Activated T-cell treated with anti-CD3 and anti-CD28 coated beads for 1 hour (primary cell): Measurements from ENCODE around the gene FAM98A.

ENCODE experiments used
- DNase-seq: peaks from one replicate; pipeline ENCODE4 v3.0.0-alpha.2; 2020; ENCODE audit warnings: low read depth

Gene FAM98A

DNA sequence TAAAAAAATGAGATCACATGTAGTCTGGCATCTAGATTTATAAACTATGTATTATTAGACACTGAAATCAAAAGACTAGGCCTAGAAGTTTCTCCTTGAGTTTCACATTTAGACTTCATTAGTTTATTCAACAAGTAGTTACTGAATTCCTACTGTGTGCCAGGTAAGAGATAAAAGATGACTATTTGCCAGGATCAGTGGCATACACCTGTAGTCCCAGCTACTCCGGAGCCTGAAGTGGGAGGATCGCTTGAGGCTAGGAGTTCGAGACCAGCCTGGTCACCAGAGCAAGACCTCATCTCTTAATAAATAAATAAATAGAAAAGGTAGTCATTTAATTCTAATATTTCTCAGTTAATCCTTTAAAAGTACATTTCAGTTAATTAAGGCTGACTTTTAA, 2.1 kb downstream of the FAM98A start:
- no peak for DNase-seq

DNA sequence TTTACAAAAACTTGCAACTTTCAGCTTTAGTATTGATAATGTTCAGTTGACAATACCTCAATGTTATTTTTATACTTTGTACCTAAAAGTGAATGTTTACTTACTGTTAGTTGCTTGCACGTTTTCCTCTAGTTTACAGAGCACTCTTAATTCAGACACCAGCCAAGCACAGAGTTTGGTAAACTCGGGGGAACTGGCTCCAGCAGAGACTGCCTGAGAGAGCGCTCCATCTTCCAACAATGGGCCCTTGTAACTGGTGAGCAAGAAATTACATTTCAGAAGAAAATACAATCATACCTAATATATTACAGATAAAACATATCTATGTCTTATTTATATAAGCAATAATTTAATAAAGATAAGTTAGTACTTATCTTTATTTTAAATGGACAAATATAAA, 3.7 kb downstream of the FAM98A start:
- no peak for DNase-seq

DNA sequence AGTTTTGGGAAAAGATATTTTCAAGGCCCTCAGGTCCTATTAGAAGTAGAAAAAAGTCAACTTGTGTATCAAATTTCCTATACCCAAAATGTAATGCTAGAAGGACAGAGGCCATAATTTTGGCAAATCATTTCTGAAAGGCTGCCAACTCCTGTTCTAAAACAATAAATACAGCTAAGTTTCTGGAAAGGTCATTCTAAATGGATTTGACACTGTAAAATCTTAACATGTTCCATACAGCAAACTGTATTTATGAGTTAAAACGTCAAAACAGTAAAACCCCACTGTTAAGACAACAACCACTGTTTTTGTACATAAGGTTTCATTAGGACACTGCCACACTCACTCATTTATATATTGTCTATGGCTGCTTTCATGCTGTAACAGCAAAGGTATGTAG, 9.7 kb downstream of the FAM98A start:
- no peak for DNase-seq

DNA sequence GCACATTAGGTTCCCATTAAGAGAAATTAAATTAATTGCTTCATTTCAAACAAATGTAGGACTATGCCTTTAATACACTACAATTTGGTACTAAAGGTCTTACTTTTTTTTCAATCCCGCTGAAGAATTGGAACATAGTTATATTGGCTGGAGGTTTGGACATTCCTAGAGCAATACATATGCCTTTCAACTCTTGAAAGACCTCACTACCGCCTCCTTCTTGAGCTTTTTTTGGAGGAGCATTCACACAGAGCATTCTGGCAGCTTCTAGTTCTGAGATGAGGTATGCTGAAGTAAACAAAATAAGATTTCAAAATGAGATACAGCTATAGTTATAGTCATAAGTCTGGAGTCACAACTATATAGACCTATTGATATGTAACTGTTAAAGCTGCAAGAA, 10.9 kb downstream of the FAM98A start:
- no peak for DNase-seq

DNA sequence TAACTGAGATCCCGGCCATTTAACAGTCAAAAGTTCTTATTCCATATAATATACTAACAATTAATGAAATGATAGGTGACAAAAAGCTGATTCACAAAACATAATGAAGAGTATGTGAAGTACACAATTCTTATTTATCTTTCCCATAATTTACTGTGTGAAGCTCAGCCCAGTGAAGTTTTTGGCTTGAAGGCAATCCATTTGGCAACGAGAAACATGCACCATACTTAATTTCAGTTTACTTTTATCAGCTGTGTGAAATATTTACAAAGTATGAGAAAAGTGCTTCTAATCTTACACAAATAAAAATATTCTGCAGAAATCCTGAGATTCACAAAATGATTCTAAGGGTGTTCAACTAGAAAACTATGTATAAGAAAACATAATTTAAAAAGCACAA, 12.3 kb downstream of the FAM98A start:
- DNase-seq: no peak

DNA sequence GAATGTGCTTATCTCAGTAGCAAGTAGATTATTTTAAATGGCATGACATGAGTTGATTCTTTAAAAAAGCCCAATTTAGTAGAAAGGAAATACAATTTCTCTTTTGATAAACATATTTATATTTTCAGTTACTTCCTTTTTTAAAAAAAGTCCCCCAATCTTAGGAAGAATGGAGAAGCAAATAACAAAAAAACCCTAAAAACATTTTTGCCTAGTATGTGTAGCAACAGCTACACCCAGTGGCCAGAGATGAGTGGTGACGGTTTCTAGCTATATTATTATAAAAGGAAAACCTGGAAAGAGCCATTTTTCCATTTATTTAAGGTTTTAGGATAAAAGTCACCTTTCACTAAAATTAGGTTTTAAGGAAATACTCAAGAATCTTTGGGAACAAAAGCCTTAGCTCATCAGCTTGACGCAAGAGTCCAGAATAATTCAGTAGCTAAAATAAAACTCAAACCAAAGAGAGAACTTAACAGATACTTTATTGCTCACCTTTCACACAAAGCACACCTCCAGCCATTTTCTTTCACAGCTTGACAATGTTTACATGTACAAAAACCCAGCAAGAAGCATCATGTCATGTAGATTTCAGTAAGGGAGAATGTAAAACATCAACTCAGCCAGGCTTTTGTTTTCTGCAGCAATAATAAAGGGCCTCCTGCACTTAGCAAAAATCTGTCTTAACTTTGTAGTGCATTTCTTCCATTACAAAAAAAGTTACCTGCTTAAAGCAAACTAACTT, 15.7 kb downstream of the FAM98A start:
- no peak for DNase-seq

DNA sequence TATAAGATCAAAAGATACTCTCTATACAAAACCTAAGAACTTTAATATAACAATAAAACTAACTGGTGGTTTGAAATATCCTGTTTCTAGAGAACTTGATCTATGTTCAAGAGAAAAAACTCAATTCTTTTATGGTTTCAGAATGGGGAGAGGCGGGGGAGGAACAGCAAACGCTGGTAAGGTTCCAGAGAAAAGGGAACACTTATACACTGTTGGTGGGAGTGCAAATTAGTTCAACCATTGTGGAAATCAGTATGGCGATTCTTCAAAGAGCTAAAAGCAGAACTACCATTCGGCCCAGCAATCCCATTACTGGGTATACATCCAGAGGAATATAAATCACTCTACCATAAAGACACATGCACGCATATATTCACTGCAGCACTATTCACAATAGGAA, 17.2 kb downstream of the FAM98A start:
- no peak for DNase-seq

DNA sequence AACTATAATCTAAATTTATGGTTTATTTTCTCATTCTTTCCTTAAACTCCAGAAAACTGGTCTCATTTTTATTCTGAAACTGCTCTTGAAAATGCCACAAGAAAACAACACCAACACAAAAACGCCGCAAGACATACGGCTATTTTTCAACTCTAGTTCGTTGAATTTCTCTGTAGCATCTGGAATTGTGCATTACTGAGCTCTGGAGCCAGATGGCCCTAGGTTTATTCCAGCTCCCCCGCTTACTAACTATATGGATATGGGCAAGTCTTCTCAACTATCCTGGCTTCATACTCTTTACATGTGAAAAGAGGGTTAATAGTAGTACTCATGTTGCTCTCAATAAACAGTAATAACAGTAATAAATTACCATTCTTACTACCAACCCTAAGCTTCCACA, 19.9 kb downstream of the FAM98A start:
- DNase-seq: no peak

DNA sequence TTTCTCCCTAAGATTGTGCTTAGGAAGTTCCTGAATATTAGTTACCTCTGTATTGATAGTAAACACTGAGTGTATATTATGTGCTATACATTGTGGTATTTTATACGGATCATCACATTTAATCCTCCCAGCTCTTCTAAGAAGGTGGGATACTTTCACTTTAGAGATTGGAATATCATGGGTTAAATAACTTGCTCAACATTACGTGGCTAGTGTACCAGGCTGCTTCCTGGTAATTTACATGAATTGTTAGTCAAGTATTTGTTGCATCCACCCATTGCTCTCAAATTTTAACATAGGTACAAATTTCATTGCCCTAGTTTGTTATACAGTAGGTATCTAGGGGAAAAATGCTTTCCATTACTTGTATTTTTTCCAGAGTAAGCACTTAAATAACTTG, 21.4 kb downstream of the FAM98A start:
- DNase-seq: no peak

DNA sequence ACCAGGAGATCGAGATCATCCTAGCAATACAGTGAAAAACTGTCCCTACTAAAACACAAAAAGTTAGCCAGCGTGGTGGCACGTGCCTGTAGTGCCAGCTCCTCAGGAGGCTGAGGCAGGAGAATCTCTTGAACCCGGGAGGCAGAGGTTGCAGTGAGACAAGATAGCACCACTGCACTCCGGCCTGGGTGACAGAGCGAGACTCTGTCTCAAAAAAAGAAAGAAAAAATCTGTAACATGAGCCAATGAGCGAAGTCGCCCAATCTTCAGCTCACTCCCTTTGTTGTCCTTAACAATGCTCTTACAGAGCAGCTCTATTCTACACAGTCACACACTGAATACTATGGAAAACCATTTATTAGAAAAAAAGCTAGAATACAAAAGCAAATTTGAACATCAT, 22.0 kb downstream of the FAM98A start:
- no peak for DNase-seq

DNA sequence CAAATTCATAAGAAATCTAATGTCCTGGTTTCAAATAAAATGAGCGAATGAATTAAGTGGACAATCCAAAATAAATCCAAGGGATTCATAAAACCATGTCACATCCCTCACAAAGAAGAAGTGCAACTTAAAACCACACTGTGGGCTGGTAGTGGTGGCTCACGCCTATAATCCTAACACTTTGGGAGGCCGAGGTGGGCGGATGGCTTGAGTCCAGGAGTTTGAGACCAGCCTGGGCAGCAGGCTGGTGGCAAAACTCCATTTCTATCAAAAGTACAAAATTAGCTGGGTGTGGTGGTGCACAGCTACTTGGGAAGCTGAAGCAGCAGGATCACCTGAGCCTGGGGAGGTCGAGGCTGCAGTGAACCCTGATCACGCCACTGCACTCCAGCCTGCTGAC, 25.4 kb downstream of the FAM98A start:
- no peak for DNase-seq

DNA sequence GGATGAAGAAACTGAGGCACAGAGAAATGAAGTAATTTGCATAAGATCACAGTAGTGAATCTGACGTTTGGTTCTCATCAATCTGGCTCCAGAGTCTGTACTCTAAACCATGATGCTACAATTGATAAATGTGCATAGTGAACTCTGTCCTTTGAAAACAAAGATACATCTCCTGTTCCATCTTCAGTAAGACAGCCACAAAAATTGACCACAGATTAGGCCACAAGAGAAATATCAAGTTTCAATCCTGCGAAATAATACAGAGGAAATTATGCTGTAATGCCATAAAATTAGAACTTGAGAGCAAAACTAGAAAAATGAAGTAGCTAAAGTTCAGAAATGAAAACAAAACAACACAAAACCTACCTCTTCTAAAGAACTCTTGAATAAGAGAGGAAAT, 28.4 kb downstream of the FAM98A start:
- no peak for DNase-seq

DNA sequence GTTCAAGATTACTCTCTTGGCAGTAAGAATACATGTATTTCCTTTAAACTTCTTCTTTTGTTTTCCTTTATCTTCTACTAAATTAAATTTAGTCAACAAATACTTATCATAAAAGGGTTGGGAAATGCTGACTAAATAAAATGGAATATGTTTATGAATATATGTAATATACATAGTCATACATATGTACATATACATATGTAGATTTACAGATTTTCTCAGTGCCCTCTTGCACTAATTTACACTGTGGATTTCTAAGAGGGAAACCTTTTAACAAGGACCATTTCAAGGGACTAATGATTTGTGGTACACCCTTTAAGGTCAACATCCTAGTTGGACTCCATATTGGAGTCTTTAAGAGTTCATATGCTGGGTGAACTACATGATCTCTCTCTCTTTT, 37.2 kb downstream of the FAM98A start:
- DNase-seq: no peak

DNA sequence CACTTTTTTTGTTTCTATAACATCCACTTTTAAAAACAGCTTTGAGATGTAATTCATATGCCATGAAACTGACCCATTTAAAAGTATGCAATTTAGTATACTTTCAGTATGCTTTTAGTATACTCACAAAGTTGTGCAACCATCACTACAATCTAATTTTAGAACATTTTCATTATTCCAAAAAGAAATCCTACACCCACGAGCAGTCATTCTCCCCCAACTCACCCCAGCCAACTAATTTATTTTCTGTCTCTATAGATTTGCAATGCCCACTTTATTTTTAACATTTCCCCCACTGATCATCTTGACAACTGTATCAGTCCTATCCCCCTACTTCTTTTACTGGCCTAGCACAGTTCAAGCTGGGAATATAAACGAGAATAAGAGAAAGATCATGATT, 39.1 kb downstream of the FAM98A start:
- no peak for DNase-seq

DNA sequence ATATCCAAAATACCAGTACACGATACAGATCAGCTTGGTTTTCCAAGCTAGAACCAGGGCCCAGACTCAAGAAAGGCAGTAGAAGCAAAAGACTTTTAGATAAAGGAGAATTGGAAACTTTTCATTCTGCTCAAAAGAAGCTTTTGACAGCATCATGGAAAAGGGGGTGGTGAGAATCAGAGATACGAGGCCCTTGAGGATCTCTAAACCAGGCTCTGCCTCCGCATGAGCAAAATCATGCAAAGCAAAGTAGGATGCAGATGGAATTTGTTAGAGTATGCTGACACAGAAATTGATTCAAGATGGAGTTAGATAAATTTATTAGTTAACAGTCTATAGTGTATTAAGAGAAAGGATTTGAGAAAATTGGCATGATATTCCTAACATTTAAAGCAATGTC, 39.8 kb downstream of the FAM98A start:
- DNase-seq: no peak

DNA sequence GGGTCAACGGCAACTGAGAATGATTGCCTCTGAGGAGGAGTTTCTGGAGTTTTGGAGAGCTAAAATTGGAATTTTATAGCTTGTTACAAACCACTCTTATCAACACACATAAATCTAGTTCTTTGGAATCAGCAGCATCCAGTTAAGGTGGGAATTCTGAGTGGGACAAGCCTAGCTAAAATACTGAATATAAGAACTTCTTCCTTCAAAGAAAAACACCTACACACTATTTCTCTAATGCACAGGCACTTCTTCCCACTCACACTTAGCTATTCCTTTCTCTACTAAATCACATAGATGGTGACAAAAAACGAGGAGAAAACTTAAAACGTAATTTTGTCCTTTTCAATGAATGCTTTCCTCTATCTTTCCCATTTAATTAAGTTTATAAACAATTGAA, 43.4 kb downstream of the FAM98A start:
- no peak for DNase-seq

DNA sequence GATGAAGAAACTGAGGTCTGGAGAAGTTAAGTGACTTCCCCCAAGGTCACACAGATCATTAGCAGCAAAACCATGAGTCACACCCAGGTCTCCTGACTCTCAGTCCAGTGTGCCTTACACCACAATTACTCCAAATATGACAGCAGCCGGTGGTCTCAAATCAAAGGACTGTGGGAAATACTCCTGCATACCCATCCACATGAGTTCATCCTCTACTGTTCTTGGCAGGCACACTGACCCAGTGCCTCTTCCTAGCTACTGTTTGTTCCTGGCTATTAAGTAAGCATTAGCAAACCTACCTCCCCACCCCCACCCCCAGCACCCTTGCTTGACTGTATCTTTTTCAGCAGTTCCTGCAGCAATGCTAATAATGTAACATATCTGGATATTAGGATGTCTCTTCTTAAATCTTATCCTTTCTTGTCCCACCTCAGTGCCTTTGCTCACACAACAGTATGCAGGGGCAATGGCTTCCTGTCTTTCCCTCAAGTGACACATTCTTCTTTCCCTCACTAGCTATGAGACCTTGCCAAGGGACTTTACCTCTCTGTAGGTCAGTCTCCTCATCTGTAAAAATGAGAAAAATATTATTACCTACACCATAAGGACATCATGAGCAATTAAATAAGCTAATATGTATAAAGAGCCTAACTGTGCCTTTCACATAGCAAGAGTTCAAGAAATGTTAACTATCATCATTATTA, 46.2 kb downstream of the FAM98A start:
- DNase-seq: no peak

DNA sequence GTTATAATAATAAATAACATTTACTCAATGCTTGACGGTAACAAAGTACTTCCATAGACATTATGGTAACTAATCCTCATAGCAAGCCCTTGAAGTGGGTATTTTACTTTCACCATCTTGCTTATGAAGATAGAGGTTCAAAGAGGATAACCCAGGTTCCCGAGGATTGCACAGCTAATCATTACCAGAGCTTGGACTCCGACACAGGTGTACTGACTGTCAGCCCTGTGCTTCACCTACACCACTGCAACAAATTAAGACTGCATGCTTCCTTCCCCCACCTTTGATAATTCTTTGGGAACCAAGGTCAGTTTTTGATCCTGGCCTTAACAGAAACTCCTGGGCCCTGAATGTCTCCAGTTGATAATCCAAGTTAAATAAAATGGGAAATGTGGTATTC, 48.9 kb downstream of the FAM98A start:
- DNase-seq: no peak

DNA sequence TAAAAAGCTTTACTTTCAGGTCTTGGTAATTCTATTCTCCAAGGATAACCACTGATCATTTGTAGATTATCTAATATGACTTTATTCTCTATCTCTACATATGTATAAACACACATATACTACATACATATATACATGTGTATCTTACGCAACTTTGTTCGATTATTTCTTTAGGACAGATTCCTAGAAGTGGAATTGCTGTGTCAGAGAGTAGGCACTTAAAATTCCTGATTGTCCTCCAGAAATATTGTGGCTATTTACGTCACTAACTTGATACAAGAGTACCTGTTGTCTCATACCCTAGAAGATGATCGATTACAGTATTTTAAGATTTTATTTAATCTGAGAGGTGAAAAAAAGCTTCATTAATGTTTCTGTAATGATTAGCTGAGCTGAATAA, 57.9 kb downstream of the FAM98A start:
- DNase-seq: no peak

DNA sequence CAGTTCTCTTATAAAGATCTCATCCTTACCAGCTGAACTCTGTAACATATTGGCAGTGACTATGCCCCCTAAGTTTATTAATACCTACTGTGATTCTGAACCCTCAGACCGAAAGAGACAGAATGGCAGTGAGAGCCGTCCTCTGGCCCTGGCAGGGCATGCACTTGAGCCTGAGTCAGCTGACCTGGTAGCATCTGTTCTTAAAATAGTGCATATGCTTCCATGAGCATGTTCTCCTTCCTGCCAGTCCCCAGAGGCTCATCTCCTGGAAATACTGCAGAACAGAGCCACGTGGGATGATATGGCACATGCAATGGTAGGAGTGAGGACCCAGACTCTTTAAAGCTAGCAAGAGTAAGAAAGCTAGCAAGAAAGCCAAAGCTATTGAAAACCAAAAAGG, 63.7 kb downstream of the FAM98A start:
- no peak for DNase-seq
